AG09319 (cell line): ENCODE results near the gene NALCN.

Experiments used
- DNase-seq: peaks from one replicate; pipeline ENCODE4 v3.0.0-alpha.2; 2010; ENCODE audit warnings: low read depth; ENCODE audit errors: extremely low read depth
- CTCF ChIP-seq: IDR thresholded peaks from 2 replicates; pipeline ENCODE4 v1.5.1; 2011; ENCODE audit warnings: low read depth, mild to moderate bottlenecking, inconsistent platforms, low read length, moderate library complexity

NALCN gene

DNA sequence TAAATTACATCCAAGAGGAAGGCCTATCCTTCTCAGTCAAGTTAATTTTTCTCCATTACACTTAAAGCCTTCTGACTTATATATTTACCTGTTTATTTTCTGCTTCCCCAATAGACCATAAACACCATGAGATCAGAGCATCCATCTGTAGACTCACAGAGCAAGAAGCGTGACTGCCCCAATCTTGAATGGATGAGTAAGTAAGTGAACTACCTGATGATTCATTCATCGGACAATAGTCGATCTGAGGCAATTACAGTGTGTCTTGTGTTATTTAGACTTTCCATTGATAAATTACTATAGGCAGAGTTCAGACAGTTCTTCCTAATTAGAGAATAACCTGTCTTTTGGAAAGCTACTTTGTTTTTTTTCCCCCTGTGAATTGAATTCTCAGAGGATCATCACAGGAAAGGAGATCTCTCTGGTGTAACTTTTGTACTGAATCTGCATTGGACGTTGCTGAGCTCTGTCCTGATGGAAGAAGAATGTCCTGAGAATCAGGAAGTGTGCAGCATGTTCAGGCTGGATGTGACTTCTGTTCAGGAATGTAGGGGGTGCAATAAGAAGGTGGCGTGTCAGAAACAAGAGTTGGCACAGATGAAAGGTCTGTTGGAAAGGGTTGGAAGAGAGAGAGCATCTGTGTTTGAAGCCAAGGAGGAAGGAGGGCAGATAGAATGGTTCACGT, 367.0 kb downstream of the NALCN start:
- DNase-seq = no peak
- no peak for TF ChIP-seq CTCF

- TF ChIP-seq CTCF = no peak
- DNase-seq = no peak
Measured at GRCh38 chr13:101036546-101036945, 379.8 kb downstream of the NALCN start.

- no peak for TF ChIP-seq CTCF
- DNase-seq = no peak
Measured at GRCh38 chr13:101035119-101035620, 381.1 kb downstream of the NALCN start.

GRCh38 chr13:101026736-101027398, 389.4 kb downstream of the NALCN start:
- no peak for TF ChIP-seq CTCF
- DNase-seq = no peak

DNA sequence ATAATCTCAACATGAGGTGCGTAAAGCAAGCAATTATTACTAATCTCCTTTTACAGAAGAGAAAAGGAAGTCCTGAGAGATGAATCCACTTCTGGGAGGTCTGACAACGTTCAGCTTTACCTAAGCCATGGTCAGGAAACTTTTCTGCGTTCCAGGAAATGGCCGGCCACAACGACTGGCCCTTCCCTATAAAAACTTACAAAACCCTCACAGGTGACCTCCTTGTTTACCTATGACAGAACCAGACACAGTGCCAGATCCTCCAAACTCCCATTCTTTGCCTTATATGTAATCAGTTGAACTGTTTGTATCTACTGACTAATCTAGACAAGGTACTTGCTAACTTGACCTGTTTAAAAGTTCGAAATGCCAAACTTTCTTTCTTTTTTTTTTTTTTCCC, 390.0 kb downstream of the NALCN start:
- no peak for TF ChIP-seq CTCF
- DNase-seq = no peak

GRCh38 chr13:101025925-101026324, 390.4 kb downstream of the NALCN start:
- no peak for TF ChIP-seq CTCF
- DNase-seq = no peak

- TF ChIP-seq CTCF = no peak
- DNase-seq = no peak
Measured at GRCh38 chr13:101025519-101025918, 390.8 kb downstream of the NALCN start.
